Urinary bladder (tissue), 4 donors: ENCODE results near the gene FHIT. TPM values are rescaled to one million over a fixed set of nuclear protein-coding genes. Genes with fewer than 3 reads are reported as not detected.

Source experiments
- DNase-seq: peaks from one replicate; pipeline ENCODE4 v3.0.0-alpha.2; 2015; ENCODE audit errors: extremely low spot score
- H3K27ac ChIP-seq: one replicate; pipeline ENCODE4 v1.5.1; 2013; ENCODE audit warnings: low read depth, mild to moderate bottlenecking, moderate library complexity
- H3K36me3 ChIP-seq: one replicate; pipeline ENCODE4 v1.6.1; 2013; ENCODE audit warnings: mild to moderate bottlenecking, moderate library complexity; ENCODE audit not compliant: insufficient read depth
- H3K4me1 ChIP-seq: one replicate; pipeline ENCODE4 v1.6.1; 2013; ENCODE audit warnings: mild to moderate bottlenecking, moderate library complexity; ENCODE audit not compliant: insufficient read depth
- H3K4me3 ChIP-seq: one replicate; pipeline ENCODE4 v1.5.1; 2013; ENCODE audit warnings: low read depth, low read length
- whole genome bisulfite sequencing: extraction: QIAGEN DNeasy Blood & Tissue Kit; methylation state at CpG from one replicate; pipeline ENCODE4 v1.1.7; 2013; 5-methylcytosine and 5-hydroxymethylcytosine counted together
- polyA plus RNA-seq: library from polyadenylated mRNA; stranded (reverse); fragments of 200-250 nt; gene quantifications from one replicate; pipeline ENCODE4 v1.2.3, GENCODE V29; 2013
- total RNA-seq: library from RNA; depleted of rRNA; stranded (reverse); fragments of >200 nt; gene quantifications from one replicate; pipeline ENCODE4 v1.2.3, GENCODE V29; 2014
- donor health status: healthy with polysubstance abuse.
- donor health status: healthy.

FHIT gene
- total and polyA plus RNA-seq, 2 donors: 4.5 to 7.4 TPM

DNA sequence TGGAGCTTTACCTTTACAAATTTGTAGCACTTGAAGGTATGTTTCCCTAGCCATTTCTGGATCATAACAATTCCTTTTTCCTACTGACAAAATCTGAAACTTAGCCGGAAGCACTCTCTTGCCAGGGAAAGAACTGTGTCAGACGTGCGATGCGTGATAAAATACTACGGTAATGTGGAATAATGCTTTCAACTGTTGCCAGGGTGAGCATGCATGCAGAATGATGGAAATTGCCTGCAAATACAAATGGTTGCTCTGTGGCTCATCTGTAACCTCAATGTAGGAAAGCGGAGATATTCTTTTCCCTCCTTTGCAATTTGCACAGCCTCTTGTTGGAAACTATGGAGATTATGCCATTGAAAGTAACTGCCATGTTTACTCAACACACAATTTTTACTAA, 1464.9 kb downstream of the FHIT start:
- no peak for DNase-seq
- WGBS: 83% methylated on average over 6 of the region's 6 CpGs
- Histone ChIP-seq H3K36me3 (no peaks in the 10 kb centered on the region), H3K27ac (no peak overlapping the region), H3K4me1 (no peaks in the 10 kb centered on the region), H3K4me3 (no peak overlapping the region)

DNA sequence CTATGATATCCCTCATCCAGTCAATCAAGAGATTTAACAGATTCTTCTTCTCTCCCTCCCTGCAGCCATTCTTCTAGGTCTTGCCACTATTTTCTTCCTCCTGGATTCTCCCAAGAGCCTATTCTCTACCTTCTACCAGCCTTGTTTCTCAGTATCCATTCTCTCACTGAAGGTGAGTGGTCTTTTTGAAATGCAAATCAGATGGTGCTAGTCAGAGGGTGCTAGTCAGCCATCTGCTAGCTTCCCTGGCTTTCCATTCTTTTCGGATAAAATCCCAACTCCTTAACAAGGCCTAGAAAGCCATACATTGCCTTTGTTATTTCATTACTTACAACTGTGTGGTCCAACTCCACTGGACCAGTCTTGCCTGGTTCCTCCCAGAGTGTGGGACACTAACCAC, 1467.1 kb downstream of the FHIT start:
- no peak overlapping the region for H3K4me3 ChIP-seq
- DNase-seq: no peak
- no peaks in the 10 kb centered on the region for H3K4me1 ChIP-seq
- H3K27ac ChIP-seq: no peak overlapping the region
- no peaks in the 10 kb centered on the region for H3K36me3 ChIP-seq
- 98% methylated on average over 1 of the region's 1 CpG for WGBS

DNA sequence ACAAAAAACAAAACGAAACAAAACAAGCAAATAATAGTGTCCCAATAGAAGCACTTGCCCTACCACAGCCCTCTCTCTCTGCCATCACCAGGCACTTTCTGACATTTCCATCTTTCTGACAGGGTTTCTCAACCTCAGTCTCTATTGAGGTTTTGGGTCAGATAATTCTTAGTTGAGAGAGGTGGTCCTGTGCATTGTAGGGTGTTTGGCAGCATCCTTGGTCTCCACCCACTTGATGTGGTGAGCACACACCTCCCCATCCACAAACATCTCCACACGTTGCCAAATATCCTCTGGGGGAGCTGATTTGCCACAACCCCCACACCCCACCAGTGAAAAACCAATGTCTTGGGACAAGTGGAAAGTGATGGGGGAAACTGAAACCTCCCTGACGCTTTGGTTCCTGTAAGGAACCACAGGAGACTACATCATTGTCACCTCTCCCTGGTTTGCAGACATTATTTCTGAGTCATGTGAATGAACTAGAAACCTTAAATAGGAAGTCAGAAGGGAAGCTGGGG, 1467.7 kb downstream of the FHIT start:
- no peaks in the 10 kb centered on the region for H3K4me1 ChIP-seq
- DNase-seq: no peak
- H3K4me3 ChIP-seq: no peak overlapping the region
- H3K36me3 ChIP-seq: no peaks in the 10 kb centered on the region
- no peak overlapping the region for H3K27ac ChIP-seq
- WGBS: 87% methylated on average over 3 of the region's 3 CpGs

- Histone ChIP-seq H3K4me3 (no peak overlapping the region), H3K36me3 (no peaks in the 10 kb centered on the region), H3K27ac (no peak overlapping the region), H3K4me1 (no peaks in the 10 kb centered on the region)
- DNase-seq: no peak
Observed at GRCh38 chr3:59782664-59783063, 1468.6 kb downstream of the FHIT start.

DNA sequence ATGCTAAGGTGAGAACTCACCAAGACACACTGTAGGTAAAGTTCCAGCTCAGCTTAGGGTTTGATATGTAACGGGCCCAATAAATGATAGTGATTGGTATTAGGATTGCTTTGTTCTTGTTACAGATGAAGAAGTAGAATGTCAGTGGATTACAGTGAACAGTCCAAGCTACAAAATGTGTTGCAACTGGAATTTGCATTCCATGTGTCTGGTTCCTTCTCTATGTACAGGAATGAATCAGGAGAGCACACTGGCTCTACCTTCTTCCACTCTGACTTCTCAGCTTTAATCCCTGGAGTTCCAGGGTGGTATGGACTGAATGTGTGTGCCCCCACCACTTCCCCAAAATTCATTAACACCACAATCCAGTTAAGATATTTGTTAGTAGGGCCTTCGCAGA, 1471.0 kb downstream of the FHIT start:
- Histone ChIP-seq H3K27ac (no peak overlapping the region), H3K4me3 (no peak overlapping the region), H3K36me3 (no peaks in the 10 kb centered on the region), H3K4me1 (no peaks in the 10 kb centered on the region)
- DNase-seq: no peak
- WGBS: over 99% methylated on average over 2 of the region's 2 CpGs

DNA sequence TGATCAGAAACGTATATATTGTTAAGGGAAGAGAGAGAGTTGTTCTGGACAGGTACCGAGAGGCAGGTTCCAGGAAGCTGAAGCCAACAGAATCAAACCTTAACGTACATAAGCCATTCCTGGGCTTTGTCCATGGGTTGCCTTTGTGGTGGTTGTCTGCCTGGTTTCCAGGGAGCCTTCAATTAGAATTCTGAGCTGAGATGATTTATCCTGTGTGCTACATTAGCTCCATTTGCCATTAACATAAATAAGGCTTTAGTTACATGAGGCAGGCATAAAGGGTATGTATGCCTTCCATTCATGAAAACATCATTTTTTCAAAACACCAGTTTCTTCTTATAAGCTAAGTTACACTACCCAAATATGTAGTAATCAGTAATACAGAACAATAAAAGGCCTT, 1472.0 kb downstream of the FHIT start:
- DNase-seq: no peak
- Histone ChIP-seq H3K4me3 (no peak overlapping the region), H3K36me3 (no peaks in the 10 kb centered on the region), H3K27ac (no peak overlapping the region), H3K4me1 (no peaks in the 10 kb centered on the region)
- 93% methylated on average over 3 of the region's 3 CpGs for WGBS

DNA sequence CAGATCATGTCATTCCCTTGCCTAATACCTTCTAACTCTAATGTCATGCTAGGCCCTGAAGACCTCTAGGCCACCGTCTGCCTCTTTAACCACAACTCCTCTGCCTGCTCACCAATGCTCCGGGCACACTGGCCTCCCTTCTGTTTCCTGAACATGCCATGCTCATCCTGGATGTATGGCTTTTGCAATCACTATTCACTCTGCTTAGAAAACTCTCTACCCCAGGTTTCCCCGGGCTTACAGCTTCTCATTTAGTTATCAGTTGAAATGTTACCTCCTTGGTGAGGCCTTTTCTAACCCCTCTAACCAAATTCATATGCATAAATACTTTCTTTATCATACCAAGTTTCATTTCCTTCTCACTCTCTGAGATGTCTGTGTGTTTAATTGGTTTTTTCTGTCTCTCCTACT, 1473.6 kb downstream of the FHIT start:
- WGBS: 84% methylated on average over 3 of the region's 3 CpGs
- Histone ChIP-seq H3K27ac (no peak overlapping the region), H3K4me3 (no peak overlapping the region), H3K36me3 (no peaks in the 10 kb centered on the region), H3K4me1 (no peaks in the 10 kb centered on the region)
- DNase-seq: no peak

- H3K4me1 ChIP-seq: no peaks in the 10 kb centered on the region
- 90% methylated on average over 7 of the region's 7 CpGs for WGBS
- H3K27ac ChIP-seq: no peak overlapping the region
- H3K4me3 ChIP-seq: no peak overlapping the region
- DNase-seq: no peak
- H3K36me3 ChIP-seq: no peaks in the 10 kb centered on the region
Observed at GRCh38 chr3:59777066-59777465, 1474.2 kb downstream of the FHIT start.

GRCh38 chr3:59775761-59776325, 1475.4 kb downstream of the FHIT start:
- Histone ChIP-seq H3K27ac (no peak overlapping the region), H3K4me1 (no peaks in the 10 kb centered on the region), H3K4me3 (no peak overlapping the region), H3K36me3 (no peaks in the 10 kb centered on the region)
- no peak for DNase-seq
- 80% methylated on average over 7 of the region's 7 CpGs for WGBS

DNA sequence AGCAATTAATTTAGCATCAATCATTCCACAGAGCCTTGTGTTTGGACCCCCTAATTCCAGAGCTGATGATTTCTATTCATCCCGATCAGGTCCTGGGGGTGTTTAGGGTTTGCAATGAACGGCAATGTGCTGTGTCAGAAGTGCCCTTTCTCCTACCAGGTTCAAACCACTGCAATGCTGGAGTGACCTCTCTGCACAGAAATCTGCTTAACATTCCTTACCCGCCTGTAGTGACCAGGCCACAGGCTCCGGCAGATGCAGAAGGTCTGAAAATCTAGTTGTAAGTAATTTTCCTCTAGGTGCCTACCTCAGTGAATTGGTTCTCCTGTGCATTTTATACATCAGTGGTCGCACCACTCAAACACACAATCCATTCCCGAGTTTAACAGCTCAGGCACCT, 1476.1 kb downstream of the FHIT start:
- 95% methylated on average over 6 of the region's 6 CpGs for WGBS

DNA sequence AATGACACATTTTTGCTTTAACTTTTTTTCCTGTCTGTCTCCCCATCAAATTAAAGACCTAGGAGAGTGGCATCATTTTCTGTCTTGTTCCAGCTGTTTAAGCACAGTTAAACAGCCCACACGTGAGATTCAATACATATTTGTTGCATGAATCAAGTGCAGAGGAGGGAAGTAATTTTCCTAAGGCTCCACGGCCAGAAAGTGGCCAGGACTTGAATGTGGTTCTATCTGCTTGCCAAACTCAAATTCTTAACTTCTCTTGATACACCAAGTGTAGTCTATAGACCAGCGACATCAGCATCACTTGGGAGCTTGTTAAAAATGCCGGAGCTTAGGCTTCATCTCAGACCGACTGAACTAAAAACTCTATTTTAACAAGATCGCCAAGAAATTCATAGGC, 1476.6 kb downstream of the FHIT start:
- Histone ChIP-seq H3K4me3 (no peak overlapping the region), H3K27ac (no peak overlapping the region), H3K36me3 (no peaks in the 10 kb centered on the region), H3K4me1 (no peaks in the 10 kb centered on the region)
- 53% methylated on average over 6 of the region's 6 CpGs for WGBS
- no peak for DNase-seq

More for the DNA sequence above, 1476.1 kb downstream of the FHIT start:
- no peak for DNase-seq
- no peaks in the 10 kb centered on the region for H3K36me3 ChIP-seq
- H3K4me3 ChIP-seq: no peak overlapping the region
- no peak overlapping the region for H3K27ac ChIP-seq
- no peaks in the 10 kb centered on the region for H3K4me1 ChIP-seq

GRCh38 chr3:59774000-59774399, 1477.3 kb downstream of the FHIT start:
- Histone ChIP-seq H3K4me3 (no peak overlapping the region), H3K36me3 (no peaks in the 10 kb centered on the region), H3K4me1 (no peaks in the 10 kb centered on the region), H3K27ac (no peak overlapping the region)
- 64% methylated on average over 6 of the region's 6 CpGs for WGBS
- no peak for DNase-seq

- H3K27ac ChIP-seq: no peak overlapping the region
- WGBS: 73% methylated on average over 12 of the region's 12 CpGs
- no peaks in the 10 kb centered on the region for H3K4me1 ChIP-seq
- no peak for DNase-seq
- no peak overlapping the region for H3K4me3 ChIP-seq
- H3K36me3 ChIP-seq: no peaks in the 10 kb centered on the region
Observed at GRCh38 chr3:59772416-59773408, 1478.5 kb downstream of the FHIT start.

DNA sequence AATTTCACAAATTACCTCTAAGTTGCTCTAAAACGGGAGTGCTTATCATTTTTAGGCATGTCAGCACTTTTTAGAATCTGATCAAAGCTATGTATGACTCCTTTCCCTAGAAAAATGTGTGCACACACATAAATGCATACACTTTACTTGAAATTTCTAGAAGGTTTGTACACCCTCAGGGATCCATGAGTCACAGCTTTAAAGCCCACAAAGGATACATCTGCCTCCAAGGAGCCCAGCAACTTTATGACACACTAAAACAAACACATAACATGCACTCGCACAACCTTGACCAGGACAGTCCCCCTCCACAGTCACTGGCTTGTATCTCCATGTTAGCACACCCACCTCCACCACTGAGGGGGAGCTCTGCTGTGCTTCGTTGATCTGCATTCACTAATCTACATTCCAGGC, 1479.5 kb downstream of the FHIT start:
- no peak overlapping the region for H3K27ac ChIP-seq
- no peak for DNase-seq
- no peaks in the 10 kb centered on the region for H3K4me1 ChIP-seq
- whole genome bisulfite sequencing: 63% methylated on average over 3 of the region's 3 CpGs
- H3K4me3 ChIP-seq: no peak overlapping the region
- no peaks in the 10 kb centered on the region for H3K36me3 ChIP-seq
